ENCODE data around the gene PTGIS. TPM values are rescaled to one million over a fixed set of nuclear protein-coding genes. Genes with fewer than 3 reads are reported as not detected.
"Not testable (repeated sequence)": the region's sequence is repeated elsewhere in the genome, so short reads cannot be mapped to it uniquely, and the experiment has no call there.

Gene PTGIS
- total and polyA plus RNA-seq, 12 donors, result 6.5 to 66.8 (median 20.2) TPM

DNA sequence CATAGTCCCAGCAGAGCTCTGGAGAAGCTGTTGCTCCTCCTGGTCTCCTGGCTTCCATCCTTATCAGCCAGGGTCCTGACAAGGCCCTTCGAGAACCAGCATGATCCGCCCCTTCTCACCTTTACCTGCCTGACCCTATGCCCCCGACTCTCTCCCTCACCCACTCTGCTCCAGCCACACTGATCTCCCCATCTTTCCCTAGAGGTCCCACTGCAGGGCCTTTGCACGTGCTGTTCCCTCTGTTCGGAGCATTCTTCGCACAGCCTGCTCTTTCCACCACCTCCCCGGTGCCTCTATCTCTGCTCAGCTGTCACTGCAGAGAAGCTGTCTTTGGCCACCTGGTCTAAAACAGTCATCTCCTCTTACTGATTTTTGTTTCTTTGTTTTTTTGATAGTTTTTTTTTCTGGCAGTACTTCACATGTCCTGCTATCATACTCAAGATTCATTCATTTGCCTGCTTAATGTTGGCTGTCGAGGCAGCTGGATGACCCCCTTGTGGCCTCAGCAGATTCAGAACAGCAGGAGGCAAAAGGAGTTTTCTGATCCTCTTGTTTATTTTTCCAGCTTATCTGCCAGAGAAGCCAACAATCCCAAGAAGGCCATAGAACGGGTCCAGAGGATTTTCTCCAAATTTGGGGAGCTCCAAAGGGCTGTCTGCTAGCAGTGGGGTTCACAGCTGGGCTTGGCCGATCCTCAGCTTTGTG lies 1.6 kb upstream of the PTGIS start:
- ATAC-seq, result peak in 3 of 8 donors; percentile 9 to 17 (median 16)
- H3K27me3 ChIP-seq, result peaks cover 0 to 62% (median 31%) of the 10 kb centered on the region in 7 donors
- no peak for DNase-seq
- TF ChIP-seq, protein P1, sequence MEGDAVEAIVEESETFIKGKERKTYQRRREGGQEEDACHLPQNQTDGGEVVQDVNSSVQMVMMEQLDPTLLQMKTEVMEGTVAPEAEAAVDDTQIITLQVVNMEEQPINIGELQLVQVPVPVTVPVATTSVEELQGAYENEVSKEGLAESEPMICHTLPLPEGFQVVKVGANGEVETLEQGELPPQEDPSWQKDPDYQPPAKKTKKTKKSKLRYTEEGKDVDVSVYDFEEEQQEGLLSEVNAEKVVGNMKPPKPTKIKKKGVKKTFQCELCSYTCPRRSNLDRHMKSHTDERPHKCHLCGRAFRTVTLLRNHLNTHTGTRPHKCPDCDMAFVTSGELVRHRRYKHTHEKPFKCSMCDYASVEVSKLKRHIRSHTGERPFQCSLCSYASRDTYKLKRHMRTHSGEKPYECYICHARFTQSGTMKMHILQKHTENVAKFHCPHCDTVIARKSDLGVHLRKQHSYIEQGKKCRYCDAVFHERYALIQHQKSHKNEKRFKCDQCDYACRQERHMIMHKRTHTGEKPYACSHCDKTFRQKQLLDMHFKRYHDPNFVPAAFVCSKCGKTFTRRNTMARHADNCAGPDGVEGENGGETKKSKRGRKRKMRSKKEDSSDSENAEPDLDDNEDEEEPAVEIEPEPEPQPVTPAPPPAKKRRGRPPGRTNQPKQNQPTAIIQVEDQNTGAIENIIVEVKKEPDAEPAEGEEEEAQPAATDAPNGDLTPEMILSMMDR (IDR thresholded peaks at IDR 0.05), result no peak
- 52 to 53% methylated on average over 10 of the region's 10 CpGs for WGBS, 2 donors
- intact Hi-C loops (cut with DNase I), result no loop called here
- no peaks in the 10 kb centered on the region for H3K36me3 ChIP-seq
- H3K4me3 ChIP-seq, result no peak overlapping the region
- no peaks in the 10 kb centered on the region for H3K9me3 ChIP-seq
- H3K27ac ChIP-seq, result peak overlapping the region in 9 of 10 donors; percentile 31 to 93 (median 56)
- peaks cover 0 to 62% (median 8%) of the 10 kb centered on the region in 9 donors for H3K4me1 ChIP-seq

DNA sequence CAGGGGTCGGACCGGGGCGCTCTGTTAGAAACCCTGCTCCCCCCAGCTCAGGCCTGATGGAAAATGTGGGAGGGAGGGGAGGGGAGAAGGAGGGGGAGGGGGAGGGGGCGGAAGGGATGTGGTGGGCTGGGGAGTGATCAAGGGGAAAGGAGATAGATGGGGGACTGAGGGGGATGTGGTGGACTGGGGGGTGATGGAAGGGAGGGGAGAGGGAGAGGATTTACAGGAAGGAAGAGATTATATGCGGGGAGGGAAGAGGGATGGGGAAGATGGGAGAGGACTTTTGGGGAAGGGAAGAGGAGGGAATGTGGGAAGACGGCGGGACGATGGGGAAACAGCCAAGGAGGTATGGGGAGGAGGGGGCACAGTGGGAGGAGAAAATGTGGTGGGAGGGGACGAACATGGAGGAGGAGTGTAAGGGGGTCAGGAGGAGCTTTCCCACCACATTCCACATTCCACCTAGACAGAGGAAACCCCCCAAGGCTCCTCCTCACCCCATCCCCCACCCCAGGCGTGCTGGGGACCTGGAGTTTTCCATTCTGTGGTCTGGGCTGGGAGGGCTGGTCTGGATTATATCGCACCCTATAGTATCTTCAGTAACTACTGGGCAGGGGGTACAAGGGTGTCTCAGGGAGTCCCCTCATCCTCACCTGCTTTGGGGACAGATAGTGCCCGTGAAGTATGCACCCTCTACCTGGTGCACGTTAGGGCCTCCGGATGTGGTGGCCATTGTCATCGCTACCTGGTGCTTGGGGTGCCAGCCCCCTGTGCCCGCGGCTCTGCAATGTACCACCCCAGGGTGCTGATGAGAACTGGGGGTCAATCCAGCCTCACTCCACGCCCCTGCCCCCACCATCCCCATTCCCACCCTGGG lies 578 bp upstream of the PTGIS start:
- WGBS, 2 donors, result 27 to 28% methylated on average over 15 to 18 of the region's 18 CpGs
- TF ChIP-seq, protein P1 (IDR thresholded peaks at IDR 0.05), result no peak
- Histone ChIP-seq H3K27ac (peak overlapping the region in 8 of 10 donors; percentile 3 to 93 (median 74)), H3K9me3 (no peaks in the 10 kb centered on the region), H3K4me1 (peaks cover 0 to 62% (median 8%) of the 10 kb centered on the region in 9 donors), H3K27me3 (peaks cover 0 to 62% (median 31%) of the 10 kb centered on the region in 7 donors), H3K4me3 (peak overlapping the region in 8 of 10 donors; percentile 55 to 72 (median 63)), H3K36me3 (no peaks in the 10 kb centered on the region)
- no peak for DNase-seq
- intact Hi-C loops (cut with DNase I), result no loop called here
- peak in 6 of 8 donors; percentile 7 to 42 (median 18) for ATAC-seq

DNA sequence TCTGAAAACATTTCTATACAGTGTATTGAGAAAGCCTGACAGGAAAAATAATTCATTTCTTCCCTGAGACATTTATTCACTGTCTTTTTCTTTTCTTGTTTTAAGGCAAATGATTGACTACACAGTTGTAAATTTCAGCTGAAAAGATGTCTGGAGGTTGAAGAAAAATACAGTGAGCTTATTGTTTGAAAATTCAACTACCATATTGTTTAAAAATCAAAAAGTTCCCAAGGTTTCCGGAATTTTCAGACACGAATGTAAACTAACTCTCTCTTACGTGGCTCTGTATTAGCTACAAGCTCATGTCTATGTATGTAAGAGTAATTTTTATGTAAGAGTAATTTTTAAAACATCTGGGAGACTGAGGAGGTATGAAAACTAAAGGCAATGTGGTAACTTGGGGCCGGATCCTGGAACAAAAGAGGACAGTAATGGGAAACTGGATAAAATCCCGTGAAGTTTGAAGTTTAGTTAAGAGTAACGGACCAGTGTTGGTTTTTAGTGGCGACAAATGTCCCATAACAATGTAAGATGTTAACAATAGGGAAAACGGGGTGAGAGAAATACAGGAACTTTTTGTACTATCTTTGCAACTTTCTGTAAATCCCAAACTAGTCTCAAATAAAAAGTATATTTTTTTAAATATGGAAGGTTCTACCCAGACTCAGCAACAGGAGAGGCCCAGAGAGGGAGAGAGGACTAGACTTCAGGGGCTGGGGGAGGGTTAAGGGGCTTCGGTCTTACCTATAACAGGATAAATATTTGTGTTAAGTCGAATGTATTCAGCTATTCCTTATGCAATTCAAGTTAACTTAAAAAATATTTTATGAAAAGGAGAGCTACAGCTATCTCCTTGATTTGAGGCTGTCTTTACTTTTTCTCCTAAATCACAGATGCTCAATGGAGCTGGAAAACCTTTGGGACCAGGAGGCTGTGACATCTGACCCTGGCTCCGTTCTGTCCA lies 1.3 kb downstream of the PTGIS start:
- peak overlapping the region; percentile 34 to 72 (median 60) for H3K4me3 ChIP-seq
- no peak for ATAC-seq
- intact Hi-C loops (cut with DNase I), result no loop called here
- H3K36me3 ChIP-seq, result no peaks in the 10 kb centered on the region
- peaks cover 0 to 58% (median 28%) of the 10 kb centered on the region in 7 donors for H3K27me3 ChIP-seq
- peaks cover 6 to 62% (median 15%) of the 10 kb centered on the region in 9 donors for H3K4me1 ChIP-seq
- peak overlapping the region; percentile 64 to 93 (median 86) for H3K27ac ChIP-seq
- H3K9me3 ChIP-seq, result no peaks in the 10 kb centered on the region
- TF ChIP-seq, protein P1 (IDR thresholded peaks at IDR 0.05), result no peak
- 48 to 50% methylated on average over 11 of the region's 11 CpGs for WGBS, 2 donors
- DNase-seq, result no peak

DNA sequence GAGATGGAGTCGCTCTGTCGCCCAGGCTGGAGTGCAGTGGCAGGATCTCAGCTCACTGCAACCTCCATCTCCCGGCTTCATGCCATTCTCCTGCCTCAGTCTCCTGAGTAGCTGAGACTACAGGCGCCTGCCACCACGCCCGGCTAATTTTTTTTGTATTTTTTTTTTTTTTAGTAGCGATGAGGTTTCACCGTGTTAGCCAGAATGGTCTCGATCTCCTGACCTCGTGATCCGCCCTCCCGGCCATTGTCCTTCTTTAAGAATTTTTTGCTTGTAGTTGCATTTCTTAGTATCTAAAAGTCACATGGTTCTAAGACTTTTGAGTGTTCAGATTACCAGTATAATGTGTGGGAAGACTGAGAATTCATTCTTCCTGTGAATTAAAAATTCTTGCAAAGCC lies 2.9 kb downstream of the PTGIS start:
- H3K9me3 ChIP-seq, H3K36me3 ChIP-seq, ATAC-seq, DNase-seq: not testable (repeated sequence)
- WGBS, 2 donors, result 79 to 81% methylated on average over 12 of the region's 12 CpGs
- peak overlapping the region in 9 of 10 donors; percentile 1 to 93 (median 86) for H3K27ac ChIP-seq
- H3K27me3 ChIP-seq, result peaks cover 0 to 43% (median 21%) of the 10 kb centered on the region in 7 donors
- H3K4me1 ChIP-seq, result peaks cover 11 to 79% (median 20%) of the 10 kb centered on the region in 9 donors
- H3K4me3 ChIP-seq, result peak overlapping the region in 3 of 10 donors; percentile 54 to 66 (median 60)
- intact Hi-C loops (cut with DNase I), result loop anchor here in 1 of 10 donors (5.0 kb wide), 1 partner anchor 37 kb away; no protein-coding TSS in a partner anchor

All from heart right ventricle (tissue), 16 donors.